ENCODE measurements around the gene RASSF4. TPM values are rescaled to one million over a fixed set of nuclear protein-coding genes. Genes with fewer than 3 reads are reported as not detected.

RASSF4 gene
- total RNA-seq, 2 experiments from 2014 or later = 3.0 to 3.1 TPM

DNA sequence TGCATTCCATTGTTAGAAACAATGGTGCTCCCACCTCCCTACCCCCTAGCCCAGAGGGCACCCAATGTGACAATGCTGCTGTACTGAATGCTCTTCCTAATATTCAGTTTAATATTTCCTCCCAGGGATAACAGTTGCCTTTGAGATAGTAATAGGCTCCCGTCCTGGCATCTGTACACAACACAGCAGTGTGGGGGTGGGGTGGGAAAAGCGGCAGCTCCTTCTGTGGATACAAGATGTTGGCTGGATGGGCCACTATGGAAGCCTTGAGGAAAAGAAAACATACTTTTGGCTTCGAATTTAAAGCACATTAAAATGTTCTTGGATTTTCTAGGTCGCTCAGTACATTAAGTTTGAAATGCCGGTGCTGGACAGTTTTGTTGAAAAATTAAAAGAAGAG, 32.0 kb downstream of the RASSF4 start:
- POLR2A ChIA-PET = no interaction called here
- no peak overlapping the region for H3K27ac Mint-ChIP-seq
- DNase-seq = no peak
- H3K36me3 Mint-ChIP-seq = no peaks in the 10 kb centered on the region
- H3K27me3 Mint-ChIP-seq = peaks cover 2% of the 10 kb centered on the region
- H3K9me3 Mint-ChIP-seq = no peaks in the 10 kb centered on the region
- no peak for ATAC-seq (ENCODE audit: low read depth)
- peaks cover 21% of the 10 kb centered on the region for H3K4me1 Mint-ChIP-seq
- H3K4me3 Mint-ChIP-seq = no peak overlapping the region

DNA sequence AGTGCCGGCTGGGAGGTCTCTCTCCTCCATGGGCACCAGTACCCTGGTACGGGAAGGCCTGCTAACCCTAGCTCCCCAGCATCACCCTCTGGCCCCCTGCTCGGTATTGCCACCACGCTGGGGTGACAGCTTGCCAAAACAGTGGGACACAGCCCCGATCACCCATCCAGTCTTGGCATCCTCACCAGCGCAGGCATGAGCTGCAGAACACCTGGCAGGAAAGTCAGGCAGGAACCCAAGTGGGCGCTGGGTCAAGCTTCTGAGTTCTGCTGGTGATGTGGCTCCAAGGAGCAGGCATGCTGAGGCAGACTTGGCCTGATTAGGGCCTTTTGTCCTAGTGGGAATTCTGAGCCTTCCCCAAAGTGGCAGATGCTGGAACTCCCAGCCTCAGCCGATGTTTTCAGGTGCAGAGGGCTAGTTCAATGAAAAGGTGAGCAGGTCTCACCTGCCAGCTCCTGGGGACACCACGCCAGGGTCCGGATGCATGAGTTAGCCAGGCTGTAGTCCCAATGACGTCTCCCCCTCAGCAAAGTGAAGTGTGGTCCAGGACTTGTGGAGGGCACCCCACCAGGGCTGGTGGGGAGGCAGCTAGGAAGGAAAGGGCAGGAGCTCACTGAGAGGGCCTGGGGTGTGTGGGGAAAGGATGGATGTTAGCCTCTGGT, 32.6 kb downstream of the RASSF4 start:
- Mint-ChIP-seq H3K27me3 (peaks cover 2% of the 10 kb centered on the region), H3K9me3 (no peaks in the 10 kb centered on the region), H3K4me3 (no peak overlapping the region), H3K4me1 (peaks cover 22% of the 10 kb centered on the region), H3K36me3 (no peaks in the 10 kb centered on the region), H3K27ac (no peak overlapping the region)
- ATAC-seq (ENCODE audit: low read depth) = no peak
- no peak for DNase-seq
- POLR2A ChIA-PET = interaction anchor here (0.9 to 1.5 kb wide), 2 partner anchors 9 to 13 kb away, joined by 3 to 4 read pairs; partner anchors contain the start of gene DEPP1

DNA sequence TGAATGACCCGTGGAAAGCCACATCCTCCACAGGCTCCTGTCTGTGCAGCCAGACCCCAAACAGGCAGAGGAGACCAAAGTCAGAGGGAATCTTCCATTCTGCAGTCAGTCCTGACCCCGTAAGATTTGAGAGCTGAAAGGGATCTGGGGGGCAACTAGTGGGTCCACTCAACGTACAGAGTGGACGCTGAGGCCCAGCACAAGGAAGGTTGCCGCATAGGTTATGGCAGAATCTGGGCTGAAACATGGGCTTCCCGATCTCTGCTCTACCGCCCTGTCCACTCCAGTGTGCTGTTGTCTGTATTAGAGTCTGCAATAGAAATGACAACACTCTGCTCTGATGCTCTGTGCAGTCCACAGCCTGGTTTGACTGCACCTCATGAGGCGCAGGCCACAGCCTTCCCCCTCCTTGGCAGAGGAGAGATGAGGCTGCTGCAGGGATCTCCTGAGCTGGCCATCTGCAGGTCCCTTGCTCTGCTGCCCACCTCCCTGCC, 33.2 kb downstream of the RASSF4 start:
- H3K9me3 Mint-ChIP-seq = no peaks in the 10 kb centered on the region

DNA sequence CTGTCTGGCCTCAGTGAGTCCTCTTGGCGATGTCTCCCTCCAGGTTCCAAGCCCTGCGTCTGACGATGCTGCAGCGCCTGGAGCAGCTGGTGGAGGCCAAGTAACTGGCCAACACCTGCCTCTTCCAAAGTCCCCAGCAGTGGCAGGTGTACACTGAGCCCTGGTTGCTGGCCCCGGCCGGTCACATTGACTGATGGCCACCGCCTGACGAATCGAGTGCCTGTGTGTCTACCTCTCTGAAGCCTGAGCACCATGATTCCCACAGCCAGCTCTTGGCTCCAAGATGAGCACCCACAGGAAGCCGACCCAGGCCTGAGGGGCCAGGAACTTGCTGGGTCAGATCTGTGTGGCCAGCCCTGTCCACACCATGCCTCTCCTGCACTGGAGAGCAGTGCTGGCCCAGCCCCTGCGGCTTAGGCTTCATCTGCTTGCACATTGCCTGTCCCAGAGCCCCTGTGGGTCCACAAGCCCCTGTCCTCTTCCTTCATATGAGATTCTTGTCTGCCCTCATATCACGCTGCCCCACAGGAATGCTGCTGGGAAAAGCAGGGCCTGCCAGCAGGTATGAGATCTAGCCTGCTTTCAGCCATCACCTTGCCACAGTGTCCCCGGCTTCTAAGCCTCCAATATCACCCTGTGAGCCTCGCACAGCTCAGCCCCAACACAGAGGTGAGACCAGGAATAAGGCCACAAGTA, 33.8 kb downstream of the RASSF4 start:
- no peaks in the 10 kb centered on the region for H3K9me3 Mint-ChIP-seq

More for the DNA sequence above, 33.2 kb downstream of the RASSF4 start:
- H3K4me3 Mint-ChIP-seq = no peak overlapping the region
- H3K27ac Mint-ChIP-seq = no peak overlapping the region
- H3K36me3 Mint-ChIP-seq = no peaks in the 10 kb centered on the region
- ATAC-seq (ENCODE audit: low read depth) (no peak), DNase-seq (no peak)
- H3K27me3 Mint-ChIP-seq = peaks cover 2% of the 10 kb centered on the region
- H3K4me1 Mint-ChIP-seq = peaks cover 23% of the 10 kb centered on the region
- POLR2A ChIA-PET = interaction anchor here (0.9 to 1.5 kb wide), 2 partner anchors 9 to 14 kb away, joined by 3 to 4 read pairs; partner anchors contain the start of gene DEPP1

DNA sequence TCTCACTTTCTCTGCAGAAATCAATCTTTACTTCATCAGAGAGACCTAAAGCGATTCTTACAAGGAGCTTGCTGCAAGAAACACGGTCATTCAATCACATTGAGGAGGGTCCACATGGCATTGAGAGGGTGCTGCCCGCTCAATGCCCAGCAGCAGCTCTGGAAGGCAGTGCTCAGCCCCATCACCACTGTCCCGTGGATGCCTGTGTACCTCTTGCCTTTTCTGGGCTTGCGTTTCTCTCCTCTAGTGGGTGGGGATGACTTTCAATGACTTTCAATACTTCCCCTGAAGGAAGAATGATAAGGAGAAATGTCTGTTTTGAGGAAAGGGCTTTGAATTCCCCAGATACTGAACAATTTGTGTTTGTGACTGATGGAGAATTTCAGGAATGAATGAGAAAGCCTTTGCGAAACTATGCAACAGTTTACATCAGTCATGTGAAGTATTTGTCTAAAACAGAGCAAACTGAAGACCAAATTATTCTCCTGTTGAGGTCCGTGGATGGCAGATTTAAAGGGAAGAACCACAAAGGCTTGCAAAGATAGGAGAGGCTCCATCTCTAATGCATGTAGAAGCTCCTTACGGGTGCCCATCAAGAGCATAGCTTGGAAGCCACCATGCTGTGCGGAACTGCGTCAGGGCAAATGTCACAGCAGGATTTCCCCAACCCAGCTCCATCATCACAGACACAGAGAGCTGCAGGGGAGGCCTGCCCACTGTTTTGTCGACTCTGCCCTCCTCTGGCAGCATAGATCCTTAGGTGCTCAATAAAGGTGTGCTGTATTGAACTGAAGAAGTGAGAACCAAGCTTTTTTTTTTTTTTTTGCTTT, 34.5 kb downstream of the RASSF4 start:
- no peak for DNase-seq
- no peak overlapping the region for H3K4me3 Mint-ChIP-seq
- peaks cover 27% of the 10 kb centered on the region for H3K4me1 Mint-ChIP-seq
- no peak for ATAC-seq (ENCODE audit: low read depth)
- no peak overlapping the region for H3K27ac Mint-ChIP-seq
- POLR2A ChIA-PET = interaction anchor here (1.1 kb wide), 1 partner anchor 26 kb away, joined by 3 read pairs; no protein-coding TSS in a partner anchor
- no peaks in the 10 kb centered on the region for H3K9me3 Mint-ChIP-seq
- H3K27me3 Mint-ChIP-seq = peaks cover 2% of the 10 kb centered on the region
- no peaks in the 10 kb centered on the region for H3K36me3 Mint-ChIP-seq

More for the DNA sequence above, 33.8 kb downstream of the RASSF4 start:
- peaks cover 2% of the 10 kb centered on the region for H3K27me3 Mint-ChIP-seq
- ATAC-seq (ENCODE audit: low read depth) = no peak
- H3K4me3 Mint-ChIP-seq = no peak overlapping the region
- no peaks in the 10 kb centered on the region for H3K36me3 Mint-ChIP-seq
- no peak for DNase-seq
- peaks cover 25% of the 10 kb centered on the region for H3K4me1 Mint-ChIP-seq
- POLR2A ChIA-PET = interaction anchor here (1.5 kb wide), 1 partner anchor 8 kb away, joined by 4 read pairs; no protein-coding TSS in a partner anchor
- no peak overlapping the region for H3K27ac Mint-ChIP-seq

DNA sequence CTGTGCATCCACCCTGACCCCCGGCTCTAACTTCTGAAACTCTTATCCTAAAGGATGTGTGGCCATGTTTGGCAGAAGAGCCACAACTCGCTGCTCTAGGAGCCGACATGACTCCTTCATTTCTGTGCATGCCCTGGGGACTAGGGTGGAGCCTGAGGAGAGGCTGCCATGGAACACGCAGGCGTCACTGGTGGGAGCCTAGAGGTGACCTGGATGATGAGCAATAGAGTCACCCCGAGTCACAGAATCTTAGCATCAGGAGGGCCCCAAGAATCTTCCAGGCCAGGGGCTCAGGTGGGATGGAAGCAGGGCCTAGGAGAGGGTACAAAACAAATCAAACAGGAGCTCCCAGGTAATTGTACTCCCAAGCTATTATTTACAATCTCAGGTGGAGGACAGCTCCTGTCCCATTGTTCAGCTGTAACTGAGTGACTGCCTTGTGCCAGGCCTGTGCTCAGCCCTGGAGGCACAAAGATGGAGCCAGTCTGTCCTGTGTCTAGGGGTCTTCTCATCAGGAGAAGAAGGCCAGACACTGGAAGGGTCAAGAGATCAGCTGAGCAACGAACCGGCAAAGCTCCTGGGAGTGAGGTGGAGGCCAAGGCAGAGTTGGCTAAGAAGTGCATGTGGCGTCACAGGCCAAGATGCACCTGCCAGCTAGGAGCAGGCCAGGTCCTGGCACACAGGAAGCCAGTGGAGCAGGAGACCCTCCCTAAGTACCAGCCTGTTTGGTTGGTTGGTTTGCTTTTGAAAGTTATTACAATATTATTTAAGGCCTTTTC, 35.3 kb downstream of the RASSF4 start:
- no peak overlapping the region for H3K27ac Mint-ChIP-seq
- POLR2A ChIA-PET = interaction anchor here (1.1 kb wide), 1 partner anchor 26 kb away, joined by 3 read pairs; no protein-coding TSS in a partner anchor
- peaks cover 32% of the 10 kb centered on the region for H3K4me1 Mint-ChIP-seq
- DNase-seq (no peak), ATAC-seq (ENCODE audit: low read depth) (no peak)
- H3K4me3 Mint-ChIP-seq = peak overlapping the region; percentile 28
- H3K9me3 Mint-ChIP-seq = no peaks in the 10 kb centered on the region
- H3K36me3 Mint-ChIP-seq = no peaks in the 10 kb centered on the region
- H3K27me3 Mint-ChIP-seq = no peaks in the 10 kb centered on the region

DNA sequence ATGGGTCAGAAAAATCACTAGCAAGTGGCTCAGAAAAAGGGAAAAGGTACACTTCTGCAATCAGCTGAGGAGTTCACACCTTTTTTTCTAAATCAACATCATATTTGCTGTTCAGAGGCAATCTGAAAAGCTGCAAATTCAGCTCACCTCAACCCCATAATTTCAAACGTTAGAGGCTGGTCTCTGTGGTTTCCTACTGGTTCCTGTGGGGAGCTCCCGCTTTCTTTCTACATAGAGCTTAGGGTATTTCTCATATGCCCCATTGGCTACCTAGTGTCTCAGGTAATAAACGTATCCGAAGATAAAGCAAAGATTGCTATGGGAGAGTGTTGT, 35.9 kb downstream of the RASSF4 start:
- DNase-seq = no peak
- peak overlapping the region; percentile 49 for H3K4me3 Mint-ChIP-seq
- H3K36me3 Mint-ChIP-seq = no peaks in the 10 kb centered on the region
- peaks cover 38% of the 10 kb centered on the region for H3K4me1 Mint-ChIP-seq
- POLR2A ChIA-PET = interaction anchor here (1.1 to 1.2 kb wide), 2 partner anchors 19 to 27 kb away, joined by 3 read pairs; no protein-coding TSS in a partner anchor
- ATAC-seq (ENCODE audit: low read depth) = peak; percentile 21
- H3K27ac Mint-ChIP-seq = peak overlapping the region; percentile 82
- H3K9me3 Mint-ChIP-seq = no peaks in the 10 kb centered on the region
- no peaks in the 10 kb centered on the region for H3K27me3 Mint-ChIP-seq

DNA sequence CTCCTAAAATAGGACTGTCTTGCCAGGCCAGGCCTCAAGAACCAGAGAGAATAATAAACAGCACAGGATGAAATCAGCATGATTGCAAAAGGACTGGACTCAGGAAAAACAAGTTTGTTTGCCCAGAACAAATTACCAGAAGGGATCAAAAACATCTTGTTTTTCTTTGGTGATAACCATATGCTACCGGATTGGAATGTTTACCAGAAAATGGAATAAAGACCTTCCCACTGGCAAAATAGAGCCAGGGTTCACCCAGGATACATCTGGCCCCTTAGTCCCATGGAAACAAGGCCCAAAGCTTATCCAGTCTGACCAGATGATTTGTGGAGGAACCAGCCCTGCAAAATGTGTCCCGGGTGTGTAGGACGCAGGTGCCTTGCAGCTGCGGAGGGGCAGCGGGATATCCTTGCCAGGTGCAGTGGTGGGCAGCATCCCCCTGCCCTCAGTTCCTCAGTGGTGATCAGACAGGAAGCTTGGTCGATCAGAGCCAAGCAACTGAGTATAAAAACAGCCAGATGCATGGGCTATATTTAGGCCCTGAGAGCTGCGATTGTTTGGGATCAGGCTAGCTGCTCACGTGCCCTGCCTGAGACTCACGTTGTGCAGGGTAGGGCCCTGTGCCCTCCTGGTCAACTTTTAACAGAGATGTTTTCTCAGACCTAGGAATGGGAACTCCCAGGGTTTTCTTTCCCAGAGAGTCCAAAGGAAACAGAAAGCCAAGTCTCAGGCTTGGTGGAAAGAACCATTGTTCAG, 36.5 kb downstream of the RASSF4 start:
- Mint-ChIP-seq H3K4me1 (peaks cover 40% of the 10 kb centered on the region), H3K27me3 (no peaks in the 10 kb centered on the region), H3K36me3 (no peaks in the 10 kb centered on the region), H3K9me3 (no peaks in the 10 kb centered on the region), H3K27ac (peak overlapping the region; percentile 82), H3K4me3 (peak overlapping the region; percentile 49)
- DNase-seq (no peak), ATAC-seq (ENCODE audit: low read depth) (no peak)
- POLR2A ChIA-PET = interaction anchor here (1.2 kb wide), 1 partner anchor 20 kb away, joined by 3 read pairs; no protein-coding TSS in a partner anchor

DNA sequence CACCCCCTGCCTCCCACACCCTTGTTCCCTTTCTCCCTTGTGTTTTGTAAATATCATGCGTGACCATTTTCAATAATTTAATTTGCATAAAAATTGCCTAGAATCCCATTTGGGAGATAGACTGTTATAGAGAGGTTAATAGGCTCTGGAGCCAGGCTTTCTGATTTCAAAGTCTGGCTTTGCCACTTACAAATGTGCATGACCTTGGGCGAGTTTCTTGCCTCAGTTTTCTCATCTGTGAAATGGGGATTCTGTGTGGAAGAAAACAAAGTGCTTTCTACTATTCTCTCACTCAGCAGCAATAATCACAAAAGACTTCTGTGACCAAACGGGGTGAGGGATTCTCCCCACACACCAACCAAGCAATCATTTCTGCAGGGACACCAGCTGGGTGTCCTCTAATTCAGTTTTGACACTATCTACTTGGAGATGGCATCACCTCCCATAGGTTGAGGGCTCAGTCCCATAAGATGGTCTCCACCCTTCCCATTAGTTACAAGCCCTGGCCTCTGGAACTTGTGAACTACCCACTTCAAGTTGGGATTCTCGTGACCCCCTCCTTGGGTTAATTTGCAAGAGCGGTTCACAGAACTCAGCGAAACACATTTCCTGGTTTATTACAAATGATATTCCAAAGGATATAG, 37.6 kb downstream of the RASSF4 start:
- no peak for DNase-seq
- Mint-ChIP-seq H3K9me3 (no peaks in the 10 kb centered on the region), H3K4me1 (peaks cover 45% of the 10 kb centered on the region), H3K27me3 (no peaks in the 10 kb centered on the region), H3K36me3 (peaks cover 3% of the 10 kb centered on the region), H3K27ac (no peak overlapping the region), H3K4me3 (no peak overlapping the region)
- POLR2A ChIA-PET = no interaction called here
- no peak for ATAC-seq (ENCODE audit: low read depth)

DNA sequence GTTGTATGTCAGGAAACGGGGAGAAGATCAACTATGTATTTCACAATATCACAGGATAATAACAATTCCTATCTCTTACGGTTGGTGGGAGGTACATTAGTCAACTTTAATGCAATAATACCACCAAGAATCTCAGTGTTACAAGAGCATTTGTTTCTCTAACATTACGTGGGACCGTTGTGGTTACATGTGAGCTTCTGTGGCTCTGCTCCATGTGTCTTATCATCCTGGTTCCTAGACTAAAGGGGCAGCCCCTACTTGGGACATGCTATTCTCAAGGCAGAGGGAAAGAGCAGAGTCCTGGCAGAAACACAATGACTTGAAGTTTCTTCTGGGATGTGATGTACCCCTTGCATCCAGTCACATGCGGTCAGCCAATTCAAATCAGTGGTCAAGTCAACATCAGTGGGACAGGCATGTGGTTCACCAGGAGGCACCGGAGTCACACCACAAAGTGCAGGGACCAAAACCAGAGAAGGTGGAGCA, 38.6 kb downstream of the RASSF4 start:
- H3K4me1 Mint-ChIP-seq = peaks cover 51% of the 10 kb centered on the region
- POLR2A ChIA-PET = no interaction called here
- H3K9me3 Mint-ChIP-seq = peaks cover 7% of the 10 kb centered on the region
- H3K36me3 Mint-ChIP-seq = peaks cover 11% of the 10 kb centered on the region
- no peak overlapping the region for H3K4me3 Mint-ChIP-seq
- H3K27me3 Mint-ChIP-seq = no peaks in the 10 kb centered on the region
- DNase-seq (no peak), ATAC-seq (ENCODE audit: low read depth) (no peak)
- no peak overlapping the region for H3K27ac Mint-ChIP-seq

DNA sequence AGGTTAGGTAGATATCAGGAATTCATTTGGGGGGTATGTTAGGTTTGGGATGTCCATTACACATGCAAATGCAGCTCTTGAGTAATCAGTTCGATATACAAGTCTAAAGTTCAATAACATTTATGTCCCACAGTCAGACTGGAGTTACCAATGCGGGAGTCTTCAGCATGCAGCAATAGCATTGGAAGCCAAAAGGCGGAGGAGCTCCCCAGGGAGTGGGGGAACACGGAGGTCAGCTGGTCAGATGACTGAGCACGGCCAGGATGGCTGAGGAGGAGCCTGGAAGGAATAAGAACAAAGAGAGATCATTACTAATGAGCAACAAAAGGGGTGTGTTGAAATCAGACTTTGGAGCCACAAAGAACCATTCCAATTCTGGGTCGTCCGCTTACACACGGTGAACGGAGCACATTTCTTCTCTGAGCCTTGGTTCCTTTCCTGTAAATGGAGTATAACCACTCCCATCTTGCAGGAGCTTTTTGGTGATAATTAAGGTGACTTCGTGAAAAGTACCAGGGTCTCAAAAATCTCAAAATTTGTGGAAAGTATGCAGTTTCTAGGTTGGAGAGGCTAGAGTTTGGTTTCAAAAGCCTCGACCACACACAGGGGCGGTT, 40.6 kb downstream of the RASSF4 start:
- H3K4me3 Mint-ChIP-seq = peak overlapping the region; percentile 90
- DNase-seq = no peak
- H3K27me3 Mint-ChIP-seq = no peaks in the 10 kb centered on the region
- peaks cover 19% of the 10 kb centered on the region for H3K9me3 Mint-ChIP-seq
- H3K4me1 Mint-ChIP-seq = peaks cover 48% of the 10 kb centered on the region
- ATAC-seq (ENCODE audit: low read depth) = peak; percentile 6
- POLR2A ChIA-PET = interaction anchor here (0.5 to 2.7 kb wide), 9 partner anchors 19 to 1028 kb away, joined by 3 to 9 read pairs (median 4); partner anchors contain the start of gene RASSF4
- H3K36me3 Mint-ChIP-seq = peaks cover 32% of the 10 kb centered on the region
- peak overlapping the region; percentile 98 for H3K27ac Mint-ChIP-seq

Measured in activated naive CD8-positive, alpha-beta T cell treated with anti-CD3 and anti-CD28 coated beads, Interleukin-2, amount 10 ng/mL, durations not matched to agents 7 days and 5 days (primary cell).